Naive B cell (primary cell): Measurements from ENCODE around the gene RPS3. TPM values are rescaled to one million over a fixed set of nuclear protein-coding genes. Genes with fewer than 3 reads are reported as not detected.

Experiments used
- ATAC-seq, 2 donors: fragments of 150-1000 bp; cut with Tn5 transposase; 2 replicates each; pipeline ENCODE4 v1.10.0; 2021; ENCODE audit warnings: low read depth in 2 of 2, mild to moderate bottlenecking in 2 of 2, moderate library complexity in 2 of 2
- DNase-seq: peaks from one replicate; pipeline ENCODE4 v3.0.0; 2022
- H3K27ac Mint-ChIP-seq, 6 donors: one replicate each; pipeline ENCODE4 v1.8.0; 2020 to 2022; ENCODE audit warnings: mild to moderate bottlenecking in 6 of 6, mixed read lengths in 6 of 6, moderate library complexity in 5 of 6, inconsistent platforms in 2 of 6
- H3K27me3 Mint-ChIP-seq, 3 donors: one replicate each; pipeline ENCODE4 v1.8.0; 2021 to 2022; ENCODE audit warnings: mixed read lengths in 3 of 3, mild to moderate bottlenecking in 1 of 3
- H3K36me3 Mint-ChIP-seq, 2 donors: one replicate each; pipeline ENCODE4 v1.8.0; 2020 to 2022; ENCODE audit warnings: mixed read lengths in 2 of 2, inconsistent platforms in 1 of 2, mild to moderate bottlenecking in 1 of 2
- H3K4me1 Mint-ChIP-seq, 3 donors: one replicate each; pipeline ENCODE4 v1.8.0; 2020 to 2022; ENCODE audit warnings: mixed read lengths in 3 of 3, inconsistent platforms in 1 of 3, mild to moderate bottlenecking in 1 of 3, moderate library complexity in 1 of 3
- H3K4me3 Mint-ChIP-seq, 8 donors: one replicate each; pipeline ENCODE4 v1.8.0; 2020 to 2022; ENCODE audit warnings: mild to moderate bottlenecking in 8 of 8, mixed read lengths in 8 of 8, moderate library complexity in 8 of 8, inconsistent platforms in 2 of 8
- H3K9me3 Mint-ChIP-seq, 7 donors: one replicate each; pipeline ENCODE4 v1.8.0; 2020 to 2022; ENCODE audit warnings: mixed read lengths in 7 of 7, mild to moderate bottlenecking in 5 of 7, inconsistent platforms in 2 of 7, moderate library complexity in 1 of 7
- polyA plus RNA-seq, 6 donors: library from polyadenylated mRNA; unstranded; fragments of 300-500 nt; fragmentation: Illumina TruSeq; gene quantifications; one replicate each; pipeline ENCODE4 v1.2.3, GENCODE V29; 2021; ENCODE audit warnings: low read depth in 6 of 6

The RPS3 gene
- polyA plus RNA-seq, 6 donors from 2014 or later: 3,862 to 5,214 (median 4,183) TPM

- H3K4me1 Mint-ChIP-seq: peaks cover 0 to 1% (median 0%) of the 10 kb centered on the region in 3 donors
- H3K36me3 Mint-ChIP-seq: peaks cover 0 to 7% of the 10 kb centered on the region in 2 donors
- peaks cover 2 to 27% (median 9%) of the 10 kb centered on the region in 3 donors for H3K27me3 Mint-ChIP-seq
- no peaks in the 10 kb centered on the region for H3K9me3 Mint-ChIP-seq
- no peak for DNase-seq
- H3K4me3 Mint-ChIP-seq: no peak overlapping the region
- ATAC-seq: no peak
- no peak overlapping the region for H3K27ac Mint-ChIP-seq
Observed at GRCh38 chr11:75450236-75450635, 50.9 kb downstream of the RPS3 start.

- Mint-ChIP-seq H3K9me3 (no peaks in the 10 kb centered on the region), H3K4me3 (peak overlapping the region in 1 of 8 donors; percentile 3), H3K4me1 (no peaks in the 10 kb centered on the region), H3K27me3 (peaks cover 3 to 30% (median 9%) of the 10 kb centered on the region in 3 donors), H3K36me3 (peaks cover 0 to 7% of the 10 kb centered on the region in 2 donors), H3K27ac (no peak overlapping the region)
- ATAC-seq: no peak
- DNase-seq: no peak
Observed at GRCh38 chr11:75450826-75451821, 51.8 kb downstream of the RPS3 start.

GRCh38 chr11:75453916-75454655 lies 54.8 kb downstream of the RPS3 start:
- Mint-ChIP-seq H3K27me3 (peaks cover 3 to 25% (median 9%) of the 10 kb centered on the region in 3 donors), H3K9me3 (no peaks in the 10 kb centered on the region), H3K36me3 (peaks cover 0 to 7% of the 10 kb centered on the region in 2 donors), H3K4me3 (no peak overlapping the region), H3K27ac (peak overlapping the region in 2 of 6 donors; percentile 18 to 20), H3K4me1 (no peaks in the 10 kb centered on the region)
- DNase-seq (no peak), ATAC-seq (no peak)

DNA sequence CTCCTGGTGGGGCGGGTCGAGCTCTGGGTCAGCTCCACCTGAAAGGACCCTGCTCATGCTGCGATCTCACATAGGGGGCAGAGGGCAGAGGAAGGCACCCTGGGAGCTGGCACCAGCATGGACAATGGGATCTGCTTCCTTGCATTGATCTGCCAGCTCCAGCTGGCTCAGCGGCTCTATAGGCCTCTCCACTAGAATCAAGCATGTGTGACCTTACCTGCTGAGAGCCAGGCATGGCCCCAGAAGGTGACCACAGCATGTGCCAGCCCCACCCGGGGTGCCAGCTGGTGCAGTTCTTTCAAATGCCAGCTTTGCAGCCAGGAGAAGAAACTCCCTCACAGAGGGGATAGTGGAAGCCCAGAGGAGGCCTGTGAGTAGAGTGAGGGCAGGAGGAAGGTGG lies 55.7 kb downstream of the RPS3 start:
- ATAC-seq (no peak), DNase-seq (no peak)
- Mint-ChIP-seq H3K4me1 (no peaks in the 10 kb centered on the region), H3K4me3 (no peak overlapping the region), H3K27me3 (peaks cover 3 to 24% (median 9%) of the 10 kb centered on the region in 3 donors), H3K27ac (no peak overlapping the region), H3K36me3 (peaks cover 0 to 7% of the 10 kb centered on the region in 2 donors), H3K9me3 (no peaks in the 10 kb centered on the region)

Other genes with a start within 250 kb of the RPS3 start
- not detected for gene SLCO2B1, start 248.4 kb upstream of the RPS3 start, polyA plus RNA-seq
- gene TPBGL, start 158.7 kb upstream of the RPS3 start, polyA plus RNA-seq: not detected
- 1 to 10 TPM in 1 of 6 donors, under 1 TPM in 4, not detected in 1; 0.42 to 1.2 (median 0.61) TPM for gene ARRB1, start 47.9 kb upstream of the RPS3 start, polyA plus RNA-seq
- gene KLHL35, start 33.7 kb downstream of the RPS3 start, polyA plus RNA-seq: under 1 TPM in 2 of 6 donors, not detected in 4; 0.48 to 0.74 TPM
- gene GDPD5, start 126.4 kb downstream of the RPS3 start, polyA plus RNA-seq: 1 to 10 TPM in 4 of 6 donors, under 1 TPM in 1, not detected in 1; 0.62 to 8.2 (median 2.2) TPM
- 1 to 10 TPM in 2 of 6 donors, under 1 TPM in 3, not detected in 1; 0.40 to 1.4 (median 0.85) TPM for gene SERPINH1, start 162.7 kb downstream of the RPS3 start, polyA plus RNA-seq